ENCODE data around the gene IL4R. TPM values are rescaled to one million over a fixed set of nuclear protein-coding genes. Genes with fewer than 3 reads are reported as not detected.

IL4R gene
- total and polyA plus RNA-seq, 2 of the 13 experiments (the other 11 are each of a cell fraction or from before 2014, with no cell fraction given) = 15.9 to 49.6 TPM

- ATAC-seq = no peak
- ChIA-PET POLR2A (no interaction called here), CTCF (ENCODE audit: low intra/inter-chr PET ratio, low total read pairs) (no interaction called here)
- H3K4me1 ChIP-seq (ENCODE audit: insufficient read depth, low read length) = peaks cover 69% of the 10 kb centered on the region
- no peak for FAIRE-seq
- H4K20me1 ChIP-seq (ENCODE audit: insufficient read depth, low read length) = no peaks in the 10 kb centered on the region; the same call in 1 of the 2 replicates
- in situ Hi-C loops (cut with HindIII; ENCODE audit: extremely low pct_ligation_motif_present, low pct_unique_long_range_greater_than_20kb) (no loop called here), intact Hi-C loops (cut with micrococcal nuclease; ENCODE audit: unreplicated experiment) (no loop called here)
- TF ChIP-seq KDM5B (CRISPR knock-in tag; IDR thresholded peaks at IDR 0.05; ENCODE audit: borderline replicate concordance) (no peak), ZBTB33 (CRISPR knock-in tag; IDR thresholded peaks at IDR 0.05) (peak; percentile 64; the same call in 1 of the 2 replicates), MTERF4 (CRISPR knock-in tag; IDR thresholded peaks at IDR 0.05) (0 out of 2 replicates have a peak, but pooled peaks have one; percentile 1)
- 93% methylated on average over 13 of the region's 13 CpGs for WGBS (ENCODE audit: low lambda C conversion rate)
- H3K4me2 ChIP-seq (ENCODE audit: low read depth, low read length) = no peak overlapping the region
- no peak overlapping the region for H3K9ac ChIP-seq (ENCODE audit: insufficient read depth, low read depth, low read length)
- H3K27ac ChIP-seq (ENCODE audit: extremely low read length, insufficient read depth, low read length) = no peak overlapping the region
- H2AFZ ChIP-seq (ENCODE audit: low read length) = no peak overlapping the region
- no peak for DNase-seq (ENCODE audit: low spot score)
- peaks cover 42% of the 10 kb centered on the region for H3K79me2 ChIP-seq (ENCODE audit: insufficient read depth, low read length)
- no peaks in the 10 kb centered on the region for H3K9me3 ChIP-seq (ENCODE audit: low read length)
- BruUV-seq (replicated peaks) = no TSS peak
- H3K27me3 ChIP-seq (ENCODE audit: control insufficient read depth in 1 of 2, insufficient read depth in 2 of 2, low read length in 2 of 2) = no peaks in the 10 kb centered on the region
- no peaks in the 10 kb centered on the region for H3K36me3 ChIP-seq (replicated peaks in 1 of 2; ENCODE audit: control insufficient read depth in 1 of 2, insufficient read depth in 2 of 2, low read length in 2 of 2)
- H3K4me3 ChIP-seq (replicated peaks in 1 of 3; ENCODE audit: insufficient read depth in 1 of 3, low read depth in 2 of 3, low read length in 3 of 3) = no peak overlapping the region
These were observed 10.2 kb downstream of the IL4R start for GRCh38 chr16:27323781-27324561.

- 91% methylated on average over 12 of the region's 12 CpGs for WGBS (ENCODE audit: low lambda C conversion rate)
- H3K27ac ChIP-seq (ENCODE audit: extremely low read length, insufficient read depth, low read length) = no peak overlapping the region
- no peak overlapping the region for H3K4me2 ChIP-seq (ENCODE audit: low read depth, low read length)
- H3K79me2 ChIP-seq (ENCODE audit: insufficient read depth, low read length) = peaks cover 39% of the 10 kb centered on the region
- ATAC-seq (no peak), FAIRE-seq (no peak), DNase-seq (ENCODE audit: low spot score) (no peak)
- no peaks in the 10 kb centered on the region for H3K27me3 ChIP-seq (ENCODE audit: control insufficient read depth in 1 of 2, insufficient read depth in 2 of 2, low read length in 2 of 2)
- H3K9ac ChIP-seq (ENCODE audit: insufficient read depth, low read depth, low read length) = no peak overlapping the region
- intact Hi-C loops (cut with micrococcal nuclease; ENCODE audit: unreplicated experiment) = no loop called here
- H3K36me3 ChIP-seq (replicated peaks in 1 of 2; ENCODE audit: control insufficient read depth in 1 of 2, insufficient read depth in 2 of 2, low read length in 2 of 2) = no peaks in the 10 kb centered on the region
- no peak overlapping the region for H3K4me3 ChIP-seq (replicated peaks in 1 of 3; ENCODE audit: insufficient read depth in 1 of 3, low read depth in 2 of 3, low read length in 3 of 3)
- in situ Hi-C loops (cut with HindIII; ENCODE audit: extremely low pct_ligation_motif_present, low pct_unique_long_range_greater_than_20kb) = no loop called here
- peaks cover 64% of the 10 kb centered on the region for H3K4me1 ChIP-seq (ENCODE audit: insufficient read depth, low read length)
- H2AFZ ChIP-seq (ENCODE audit: low read length) = no peak overlapping the region
- POLR2A ChIA-PET = no interaction called here
- H3K9me3 ChIP-seq (ENCODE audit: low read length) = no peaks in the 10 kb centered on the region
- no TSS peak for BruUV-seq (replicated peaks)
- no peaks in the 10 kb centered on the region; the same call in 1 of the 2 replicates for H4K20me1 ChIP-seq (ENCODE audit: insufficient read depth, low read length)
- CTCF ChIA-PET (ENCODE audit: low intra/inter-chr PET ratio, low total read pairs) = no interaction called here
- TF ChIP-seq TRIM24 (CRISPR knock-in tag; IDR thresholded peaks at IDR 0.05) = no peak
- TF ChIP-seq ZFP36L2 (CRISPR knock-in tag; IDR thresholded peaks at IDR 0.05) = no peak
- TF ChIP-seq ZNF556 (CRISPR knock-in tag; IDR thresholded peaks at IDR 0.05; ENCODE audit: borderline replicate concordance) = no peak
- 0 out of 2 replicates have a peak, but pooled peaks have one; percentile 4 for TF ChIP-seq GABPA (IDR thresholded peaks at IDR 0.05; ENCODE audit: low read depth, low read length)
- no peak for TF ChIP-seq GABPA (CRISPR knock-in tag; IDR thresholded peaks at IDR 0.05; ENCODE audit: low read depth)
- no peak for TF ChIP-seq ZBTB21 (CRISPR knock-in tag; IDR thresholded peaks at IDR 0.05)
- no peak for TF ChIP-seq ZNF337 (CRISPR knock-in tag; IDR thresholded peaks at IDR 0.05; ENCODE audit: borderline replicate concordance, low read depth)
- no peak for TF ChIP-seq ZBTB3 (CRISPR knock-in tag; IDR thresholded peaks at IDR 0.05; ENCODE audit: borderline replicate concordance, low read depth)
These were observed 11.1 kb downstream of the IL4R start for GRCh38 chr16:27324851-27325301.

All from HepG2 (cell line).